Fibroblast of pulmonary artery (primary cell): ENCODE data around the gene MYOD1.

Source experiments
- DNase-seq: peaks from one replicate; pipeline ENCODE4 v3.0.0-alpha.2; 2010; ENCODE audit warnings: low read depth
- H3K4me3 ChIP-seq: replicated peaks from 2 replicates; pipeline ENCODE4 v1.5.1; 2011; ENCODE audit warnings: low read depth, mild to moderate bottlenecking, control low read depth, low read length, moderate library complexity
- TF ChIP-seq, protein P1 (sequence below): IDR thresholded peaks from 2 replicates; pipeline ENCODE4 v1.5.1; 2011; ENCODE audit warnings: mild to moderate bottlenecking, control low read depth, low read length, inconsistent platforms; ENCODE audit errors: missing control alignments

Gene MYOD1

DNA sequence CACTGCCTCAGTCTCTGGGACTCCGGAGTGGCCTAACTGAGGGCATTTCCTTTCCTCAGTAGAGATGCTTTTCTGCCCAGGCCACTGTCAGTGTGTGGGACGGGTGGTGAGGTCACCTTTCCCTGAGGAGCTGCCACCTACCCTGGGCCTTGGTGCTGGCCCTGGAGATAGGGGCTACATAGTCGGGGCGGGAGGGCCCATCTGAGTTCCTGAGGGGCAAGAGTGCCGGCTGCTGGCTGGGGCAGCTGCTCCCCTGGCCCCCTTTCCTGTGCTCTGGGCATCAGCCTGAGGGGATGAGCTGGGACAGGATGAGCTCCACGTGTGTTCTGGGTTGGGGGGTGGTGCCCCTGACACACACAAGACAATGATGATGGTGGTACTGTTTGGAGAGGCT lies 20.6 kb downstream of the MYOD1 start:
- TF ChIP-seq, protein P1, sequence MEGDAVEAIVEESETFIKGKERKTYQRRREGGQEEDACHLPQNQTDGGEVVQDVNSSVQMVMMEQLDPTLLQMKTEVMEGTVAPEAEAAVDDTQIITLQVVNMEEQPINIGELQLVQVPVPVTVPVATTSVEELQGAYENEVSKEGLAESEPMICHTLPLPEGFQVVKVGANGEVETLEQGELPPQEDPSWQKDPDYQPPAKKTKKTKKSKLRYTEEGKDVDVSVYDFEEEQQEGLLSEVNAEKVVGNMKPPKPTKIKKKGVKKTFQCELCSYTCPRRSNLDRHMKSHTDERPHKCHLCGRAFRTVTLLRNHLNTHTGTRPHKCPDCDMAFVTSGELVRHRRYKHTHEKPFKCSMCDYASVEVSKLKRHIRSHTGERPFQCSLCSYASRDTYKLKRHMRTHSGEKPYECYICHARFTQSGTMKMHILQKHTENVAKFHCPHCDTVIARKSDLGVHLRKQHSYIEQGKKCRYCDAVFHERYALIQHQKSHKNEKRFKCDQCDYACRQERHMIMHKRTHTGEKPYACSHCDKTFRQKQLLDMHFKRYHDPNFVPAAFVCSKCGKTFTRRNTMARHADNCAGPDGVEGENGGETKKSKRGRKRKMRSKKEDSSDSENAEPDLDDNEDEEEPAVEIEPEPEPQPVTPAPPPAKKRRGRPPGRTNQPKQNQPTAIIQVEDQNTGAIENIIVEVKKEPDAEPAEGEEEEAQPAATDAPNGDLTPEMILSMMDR, result no peak
- no peak overlapping the region for H3K4me3 ChIP-seq
- no peak for DNase-seq

GRCh38 chr11:17740649-17741235 lies 21.4 kb downstream of the MYOD1 start:
- TF ChIP-seq, protein P1, result no peak
- no peak overlapping the region for H3K4me3 ChIP-seq
- no peak for DNase-seq

- TF ChIP-seq, protein P1, result no peak
- H3K4me3 ChIP-seq, result no peak overlapping the region
- no peak for DNase-seq
These were observed 22.1 kb downstream of the MYOD1 start for GRCh38 chr11:17741487-17741886.

GRCh38 chr11:17742019-17742418 lies 22.6 kb downstream of the MYOD1 start:
- TF ChIP-seq, protein P1, result no peak
- DNase-seq, result no peak
- no peak overlapping the region for H3K4me3 ChIP-seq

DNA sequence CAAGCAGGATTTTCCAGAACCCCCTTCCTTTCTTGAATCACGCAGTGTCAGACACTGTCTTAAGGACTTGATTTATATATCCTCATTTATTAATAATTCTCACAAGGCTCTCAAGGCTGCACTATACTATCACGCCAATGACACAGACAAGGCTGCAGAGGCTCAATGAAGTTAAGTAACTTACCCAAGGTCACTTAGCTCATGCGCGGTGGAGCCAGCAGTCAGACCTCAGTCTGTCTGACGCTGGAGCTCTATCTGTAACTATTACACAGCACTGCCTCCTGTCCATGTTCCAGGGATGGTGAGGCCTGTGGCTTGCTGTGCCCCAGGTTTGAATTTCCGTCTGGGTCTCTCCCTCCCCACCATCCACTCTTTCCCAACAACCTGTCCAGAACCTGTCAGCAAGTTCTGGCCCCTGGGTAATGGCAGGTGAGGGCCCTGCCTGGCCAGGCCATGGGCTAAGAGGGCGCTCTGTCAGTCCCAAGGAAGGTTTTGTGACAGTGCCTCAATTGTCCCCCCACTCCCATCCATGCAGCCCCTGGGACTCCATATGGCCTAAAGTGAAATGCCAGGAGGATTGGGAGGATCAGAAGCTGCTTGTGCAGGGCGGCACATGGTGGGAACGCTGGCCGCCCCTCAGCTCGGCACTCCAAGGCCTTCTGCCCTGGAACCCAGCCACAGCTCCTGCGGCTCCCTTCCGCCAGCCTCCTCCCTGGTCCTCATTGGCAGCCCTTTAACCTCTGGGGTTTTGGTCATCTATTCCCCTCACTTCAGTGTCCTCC lies 23.8 kb downstream of the MYOD1 start:
- TF ChIP-seq, protein P1, result no peak
- DNase-seq, result no peak
- H3K4me3 ChIP-seq, result no peak overlapping the region

GRCh38 chr11:17743808-17744119 lies 24.4 kb downstream of the MYOD1 start:
- H3K4me3 ChIP-seq, result no peak overlapping the region
- peak; percentile 9 for DNase-seq
- TF ChIP-seq, protein P1, result no peak
